Testis (tissue), 3 donors: Measurements from ENCODE around the gene PLK2. TPM values are rescaled to one million over a fixed set of nuclear protein-coding genes. Genes with fewer than 3 reads are reported as not detected.

Experiments
- DNase-seq: peaks from one replicate; pipeline ENCODE4 v3.0.0-alpha.2; 2019
- H3K27ac ChIP-seq, 2 donors: fragments of 200-600 bp; sonication (generic); one replicate each; pipeline ENCODE4 v1.5.1; 2019
- H3K27me3 ChIP-seq: fragments of 200-600 bp; sonication (generic); one replicate; pipeline ENCODE4 v1.5.1; 2019
- H3K36me3 ChIP-seq: fragments of 200-600 bp; sonication (generic); one replicate; pipeline ENCODE4 v1.5.1; 2017; ENCODE audit warnings: low read depth; ENCODE audit errors: missing control alignments
- H3K4me1 ChIP-seq: fragments of 200-600 bp; sonication (generic); one replicate; pipeline ENCODE4 v1.5.1; 2019
- H3K4me3 ChIP-seq, 2 donors: fragments of 200-600 bp; sonication (generic); one replicate each; pipeline ENCODE4 v1.5.1; 2017 to 2019
- H3K9me3 ChIP-seq: fragments of 200-600 bp; sonication (generic); one replicate; pipeline ENCODE4 v1.5.1; 2017
- POLR2A ChIP-seq: fragments of 450-650 bp; IDR thresholded peaks from one replicate; pipeline ENCODE4 v1.6.1; 2017; ENCODE audit warnings: antibody characterized with exemption, mild to moderate bottlenecking, moderate library complexity
- WGBS, 2 donors: methylation state at CpG; one replicate each; pipeline ENCODE4 v1.1.5; 2018; 5-methylcytosine and 5-hydroxymethylcytosine counted together
- intact Hi-C: fragments of 100-400 bp; cut with DNase I; formaldehyde crosslinking; loops from one replicate; pipeline ENCODE4 v1.15.1; 2023; ENCODE audit warnings: low total_unique reads
- polyA plus RNA-seq: library from polyadenylated mRNA; stranded (reverse); fragments of 350-450 nt; fragmentation: Illumina TruSeq; extraction: RNeasy Lipid Tissue Mini Kit (QIAGEN cat#74804); gene quantifications from one replicate; pipeline ENCODE4 v1.2.3, GENCODE V29; 2014; ENCODE audit warnings: low read depth, low replicate concordance; ENCODE audit not compliant: insufficient read depth
- total RNA-seq, 2 donors: library from RNA; depleted of rRNA; stranded (reverse); fragments of >200 nt; gene quantifications; one replicate each; pipeline ENCODE4 v1.2.3, GENCODE V29; 2016
- TF ChIP-seq, protein P1 (sequence below), 3 experiments: fragments of 450-650 bp in 2 of 3; fragments of 200-600 bp in 1 of 3; sonication (generic) in 1 of 3; IDR thresholded peaks; one replicate each; pipeline ENCODE4 v1.5.1; 2016 to 2019; ENCODE audit warnings: antibody characterized with exemption in 3 of 3, mild to moderate bottlenecking in 2 of 3, moderate library complexity in 1 of 3

Gene PLK2
- total and polyA plus RNA-seq, 3 donors from 2014 or later = 55.3 to 88.4 (median 87.8) TPM

- no peaks in the 10 kb centered on the region for H3K4me1 ChIP-seq
These were observed 44.9 kb upstream of the PLK2 start for GRCh38 chr5:58504766-58505165.

GRCh38 chr5:58503390-58504046, 43.6 kb upstream of the PLK2 start:
- Histone ChIP-seq H3K27me3 (no peaks in the 10 kb centered on the region), H3K9me3 (no peaks in the 10 kb centered on the region), H3K4me3 (no peak overlapping the region), H3K4me1 (no peaks in the 10 kb centered on the region), H3K36me3 (no peaks in the 10 kb centered on the region), H3K27ac (no peak overlapping the region)
- intact Hi-C loops = no loop called here
- TF ChIP-seq, protein P1, sequence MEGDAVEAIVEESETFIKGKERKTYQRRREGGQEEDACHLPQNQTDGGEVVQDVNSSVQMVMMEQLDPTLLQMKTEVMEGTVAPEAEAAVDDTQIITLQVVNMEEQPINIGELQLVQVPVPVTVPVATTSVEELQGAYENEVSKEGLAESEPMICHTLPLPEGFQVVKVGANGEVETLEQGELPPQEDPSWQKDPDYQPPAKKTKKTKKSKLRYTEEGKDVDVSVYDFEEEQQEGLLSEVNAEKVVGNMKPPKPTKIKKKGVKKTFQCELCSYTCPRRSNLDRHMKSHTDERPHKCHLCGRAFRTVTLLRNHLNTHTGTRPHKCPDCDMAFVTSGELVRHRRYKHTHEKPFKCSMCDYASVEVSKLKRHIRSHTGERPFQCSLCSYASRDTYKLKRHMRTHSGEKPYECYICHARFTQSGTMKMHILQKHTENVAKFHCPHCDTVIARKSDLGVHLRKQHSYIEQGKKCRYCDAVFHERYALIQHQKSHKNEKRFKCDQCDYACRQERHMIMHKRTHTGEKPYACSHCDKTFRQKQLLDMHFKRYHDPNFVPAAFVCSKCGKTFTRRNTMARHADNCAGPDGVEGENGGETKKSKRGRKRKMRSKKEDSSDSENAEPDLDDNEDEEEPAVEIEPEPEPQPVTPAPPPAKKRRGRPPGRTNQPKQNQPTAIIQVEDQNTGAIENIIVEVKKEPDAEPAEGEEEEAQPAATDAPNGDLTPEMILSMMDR (IDR thresholded peaks at IDR 0.05) = no peak
- TF ChIP-seq POLR2A = no peak
- WGBS, 2 donors = 70 to 84% methylated on average over 3 of the region's 3 CpGs
- DNase-seq = no peak

More at GRCh38 chr5:58504766-58505165, 44.9 kb upstream of the PLK2 start:
- Histone ChIP-seq H3K27ac (no peak overlapping the region), H3K27me3 (no peaks in the 10 kb centered on the region), H3K9me3 (no peaks in the 10 kb centered on the region), H3K36me3 (no peaks in the 10 kb centered on the region), H3K4me3 (no peak overlapping the region)
- WGBS, 2 donors = 74 to 75% methylated on average over 3 of the region's 3 CpGs
- intact Hi-C loops = no loop called here
- no peak for DNase-seq
- no peak for TF ChIP-seq POLR2A

DNA sequence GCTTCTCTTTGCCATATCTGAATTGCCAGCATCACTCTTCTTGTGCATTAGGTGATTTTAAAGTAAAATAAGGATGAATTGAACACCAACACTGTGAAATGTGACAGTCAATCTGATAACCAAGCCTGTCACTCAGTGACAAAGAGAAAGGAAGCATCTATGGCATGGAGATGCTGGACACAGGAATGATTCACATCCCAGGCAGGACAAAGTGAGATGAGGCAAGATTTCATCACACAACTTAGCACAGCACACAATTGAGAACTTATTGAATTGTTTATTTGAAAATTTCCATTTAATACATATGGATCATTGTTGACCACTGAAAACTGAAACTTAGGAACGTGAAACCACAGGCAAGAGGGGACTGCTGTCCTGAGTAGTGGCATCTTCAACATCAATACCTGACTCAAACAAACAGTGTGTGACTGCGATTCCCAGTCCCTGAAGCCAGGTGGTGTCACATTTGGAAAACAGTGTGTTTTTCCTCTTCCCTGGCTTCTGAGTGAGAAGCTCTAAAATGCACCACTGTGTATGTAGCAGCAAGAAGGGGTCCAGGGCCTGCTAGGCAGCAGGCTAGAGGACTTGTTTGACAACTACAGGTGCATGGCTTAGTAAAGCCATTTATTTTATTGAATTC, 42.0 kb upstream of the PLK2 start:
- TF ChIP-seq POLR2A = no peak
- TF ChIP-seq, protein P1 (IDR thresholded peaks at IDR 0.05) = no peak
- Histone ChIP-seq H3K36me3 (no peaks in the 10 kb centered on the region), H3K4me3 (no peak overlapping the region), H3K4me1 (no peaks in the 10 kb centered on the region), H3K9me3 (no peaks in the 10 kb centered on the region), H3K27me3 (no peaks in the 10 kb centered on the region), H3K27ac (no peak overlapping the region)
- intact Hi-C loops = no loop called here
- DNase-seq = no peak
- WGBS, 2 donors = 95 to 98% methylated on average over 2 of the region's 2 CpGs

GRCh38 chr5:58499941-58500340, 40.1 kb upstream of the PLK2 start:
- no peak for DNase-seq
- intact Hi-C loops = loop anchor here (5.0 kb wide), 1 partner anchor 342 kb away; no protein-coding TSS in a partner anchor
- Histone ChIP-seq H3K4me1 (no peaks in the 10 kb centered on the region), H3K27me3 (no peaks in the 10 kb centered on the region), H3K4me3 (no peak overlapping the region), H3K9me3 (no peaks in the 10 kb centered on the region), H3K27ac (no peak overlapping the region), H3K36me3 (no peaks in the 10 kb centered on the region)
- 41 to 42% methylated on average over 2 of the region's 2 CpGs for WGBS, 2 donors
- TF ChIP-seq POLR2A = no peak
- TF ChIP-seq, protein P1 (IDR thresholded peaks at IDR 0.05) = no peak

DNA sequence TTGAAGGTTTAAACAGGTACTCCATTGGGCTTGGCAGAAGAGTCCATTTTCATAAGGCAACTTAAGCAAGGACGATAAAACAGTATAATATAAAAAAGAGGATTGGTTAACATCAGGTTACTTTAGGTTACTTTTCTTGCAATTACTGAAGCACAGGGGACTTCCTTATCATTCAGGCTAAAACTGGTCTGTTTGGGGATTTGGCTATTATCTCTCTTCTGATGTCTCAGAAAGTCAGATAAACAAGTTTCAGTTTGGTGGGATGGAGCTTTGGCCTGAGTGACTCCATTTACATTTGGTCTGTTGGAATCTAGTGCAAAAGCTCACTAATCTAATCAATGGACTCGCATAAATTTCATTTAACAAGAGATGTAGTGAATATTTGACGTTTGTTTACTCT, 39.3 kb upstream of the PLK2 start:
- TF ChIP-seq POLR2A = no peak
- TF ChIP-seq, protein P1 (IDR thresholded peaks at IDR 0.05) = no peak
- no peak for DNase-seq
- intact Hi-C loops = loop anchor here (5.0 kb wide), 1 partner anchor 343 kb away; no protein-coding TSS in a partner anchor
- WGBS, 2 donors = 82 to 88% methylated on average over 3 of the region's 3 CpGs
- Histone ChIP-seq H3K4me1 (no peaks in the 10 kb centered on the region), H3K9me3 (no peaks in the 10 kb centered on the region), H3K36me3 (no peaks in the 10 kb centered on the region), H3K27ac (no peak overlapping the region), H3K27me3 (no peaks in the 10 kb centered on the region), H3K4me3 (no peak overlapping the region)
